ENCODE results near the gene SPATA6. TPM values are rescaled to one million over a fixed set of nuclear protein-coding genes. Genes with fewer than 3 reads are reported as not detected.

SPATA6 gene
- total and polyA plus RNA-seq, 2 experiments from 2014 or later, result 10.6 to 13.3 TPM

DNA sequence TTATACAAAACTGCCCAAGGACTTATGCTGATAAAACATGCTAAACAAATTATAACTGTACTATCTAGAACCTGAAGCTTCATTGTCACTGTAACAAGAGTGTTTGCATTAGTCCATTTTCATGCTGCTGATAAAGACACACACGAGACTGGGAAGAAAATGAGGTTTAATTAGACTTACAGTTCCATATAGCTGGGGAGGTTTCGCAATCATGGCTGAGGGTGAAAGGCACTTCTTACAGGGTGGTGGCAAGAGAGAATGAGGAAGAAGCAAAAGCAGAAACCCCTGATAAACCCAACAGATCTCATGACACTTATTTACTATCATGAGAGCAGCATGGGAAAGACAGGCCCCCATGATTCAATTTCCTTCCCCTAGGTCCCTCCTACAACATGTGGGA, 100.4 kb downstream of the SPATA6 start (continued):
- TF ChIP-seq, protein P1, sequence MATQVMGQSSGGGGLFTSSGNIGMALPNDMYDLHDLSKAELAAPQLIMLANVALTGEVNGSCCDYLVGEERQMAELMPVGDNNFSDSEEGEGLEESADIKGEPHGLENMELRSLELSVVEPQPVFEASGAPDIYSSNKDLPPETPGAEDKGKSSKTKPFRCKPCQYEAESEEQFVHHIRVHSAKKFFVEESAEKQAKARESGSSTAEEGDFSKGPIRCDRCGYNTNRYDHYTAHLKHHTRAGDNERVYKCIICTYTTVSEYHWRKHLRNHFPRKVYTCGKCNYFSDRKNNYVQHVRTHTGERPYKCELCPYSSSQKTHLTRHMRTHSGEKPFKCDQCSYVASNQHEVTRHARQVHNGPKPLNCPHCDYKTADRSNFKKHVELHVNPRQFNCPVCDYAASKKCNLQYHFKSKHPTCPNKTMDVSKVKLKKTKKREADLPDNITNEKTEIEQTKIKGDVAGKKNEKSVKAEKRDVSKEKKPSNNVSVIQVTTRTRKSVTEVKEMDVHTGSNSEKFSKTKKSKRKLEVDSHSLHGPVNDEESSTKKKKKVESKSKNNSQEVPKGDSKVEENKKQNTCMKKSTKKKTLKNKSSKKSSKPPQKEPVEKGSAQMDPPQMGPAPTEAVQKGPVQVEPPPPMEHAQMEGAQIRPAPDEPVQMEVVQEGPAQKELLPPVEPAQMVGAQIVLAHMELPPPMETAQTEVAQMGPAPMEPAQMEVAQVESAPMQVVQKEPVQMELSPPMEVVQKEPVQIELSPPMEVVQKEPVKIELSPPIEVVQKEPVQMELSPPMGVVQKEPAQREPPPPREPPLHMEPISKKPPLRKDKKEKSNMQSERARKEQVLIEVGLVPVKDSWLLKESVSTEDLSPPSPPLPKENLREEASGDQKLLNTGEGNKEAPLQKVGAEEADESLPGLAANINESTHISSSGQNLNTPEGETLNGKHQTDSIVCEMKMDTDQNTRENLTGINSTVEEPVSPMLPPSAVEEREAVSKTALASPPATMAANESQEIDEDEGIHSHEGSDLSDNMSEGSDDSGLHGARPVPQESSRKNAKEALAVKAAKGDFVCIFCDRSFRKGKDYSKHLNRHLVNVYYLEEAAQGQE (IDR thresholded peaks at IDR 0.05; ENCODE audit: unreplicated experiment), result no peak
- TF ChIP-seq NANOG (IDR thresholded peaks at IDR 0.05; ENCODE audit: borderline replicate concordance), result no peak
- TF ChIP-seq EZH2phosphoT487 (IDR thresholded peaks at IDR 0.05; ENCODE audit: unreplicated experiment), result no peak
- TF ChIP-seq ZNF331 (CRISPR knock-in tag; IDR thresholded peaks at IDR 0.05; ENCODE audit: low read depth), result no peak
- no peak for TF ChIP-seq CREB1 (CRISPR knock-in tag; IDR thresholded peaks at IDR 0.05; ENCODE audit: low read depth)
- TF ChIP-seq, protein P2, sequence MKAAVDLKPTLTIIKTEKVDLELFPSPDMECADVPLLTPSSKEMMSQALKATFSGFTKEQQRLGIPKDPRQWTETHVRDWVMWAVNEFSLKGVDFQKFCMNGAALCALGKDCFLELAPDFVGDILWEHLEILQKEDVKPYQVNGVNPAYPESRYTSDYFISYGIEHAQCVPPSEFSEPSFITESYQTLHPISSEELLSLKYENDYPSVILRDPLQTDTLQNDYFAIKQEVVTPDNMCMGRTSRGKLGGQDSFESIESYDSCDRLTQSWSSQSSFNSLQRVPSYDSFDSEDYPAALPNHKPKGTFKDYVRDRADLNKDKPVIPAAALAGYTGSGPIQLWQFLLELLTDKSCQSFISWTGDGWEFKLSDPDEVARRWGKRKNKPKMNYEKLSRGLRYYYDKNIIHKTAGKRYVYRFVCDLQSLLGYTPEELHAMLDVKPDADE (IDR thresholded peaks at IDR 0.05), result no peak
- TF ChIP-seq, protein P3, sequence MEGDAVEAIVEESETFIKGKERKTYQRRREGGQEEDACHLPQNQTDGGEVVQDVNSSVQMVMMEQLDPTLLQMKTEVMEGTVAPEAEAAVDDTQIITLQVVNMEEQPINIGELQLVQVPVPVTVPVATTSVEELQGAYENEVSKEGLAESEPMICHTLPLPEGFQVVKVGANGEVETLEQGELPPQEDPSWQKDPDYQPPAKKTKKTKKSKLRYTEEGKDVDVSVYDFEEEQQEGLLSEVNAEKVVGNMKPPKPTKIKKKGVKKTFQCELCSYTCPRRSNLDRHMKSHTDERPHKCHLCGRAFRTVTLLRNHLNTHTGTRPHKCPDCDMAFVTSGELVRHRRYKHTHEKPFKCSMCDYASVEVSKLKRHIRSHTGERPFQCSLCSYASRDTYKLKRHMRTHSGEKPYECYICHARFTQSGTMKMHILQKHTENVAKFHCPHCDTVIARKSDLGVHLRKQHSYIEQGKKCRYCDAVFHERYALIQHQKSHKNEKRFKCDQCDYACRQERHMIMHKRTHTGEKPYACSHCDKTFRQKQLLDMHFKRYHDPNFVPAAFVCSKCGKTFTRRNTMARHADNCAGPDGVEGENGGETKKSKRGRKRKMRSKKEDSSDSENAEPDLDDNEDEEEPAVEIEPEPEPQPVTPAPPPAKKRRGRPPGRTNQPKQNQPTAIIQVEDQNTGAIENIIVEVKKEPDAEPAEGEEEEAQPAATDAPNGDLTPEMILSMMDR (conservative IDR thresholded peaks at IDR 0.05; ENCODE audit: low read depth in 2 of 2), result no peak

DNA sequence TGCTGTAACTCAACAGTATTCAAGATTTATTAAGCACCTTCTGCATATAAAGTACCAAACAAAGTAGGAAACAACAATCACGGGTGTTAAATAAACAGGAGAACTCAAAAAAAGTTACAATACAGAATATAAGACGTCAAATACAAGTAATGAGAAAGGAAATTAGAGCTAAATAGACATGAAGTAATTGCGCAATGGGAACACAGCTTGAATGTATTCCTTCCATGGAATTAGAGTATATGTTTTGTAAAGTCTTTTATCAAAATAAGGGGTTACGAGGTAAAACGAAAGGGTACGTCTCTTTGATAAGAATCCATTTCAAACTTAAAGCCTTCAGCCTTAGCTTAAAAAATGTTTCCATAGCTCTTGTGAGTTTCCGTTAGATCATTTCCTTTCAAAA, 109.1 kb downstream of the SPATA6 start:
- Histone ChIP-seq H3K27ac (ENCODE audit: low read depth) (no peak overlapping the region), H3K4me2 (no peak overlapping the region), H3K4me1 (ENCODE audit: insufficient read depth) (no peaks in the 10 kb centered on the region), H4K20me1 (replicated peaks; ENCODE audit: insufficient read depth) (no peaks in the 10 kb centered on the region), H3K9me2 (ENCODE audit: insufficient read depth) (no peaks in the 10 kb centered on the region), H3F3A (replicated peaks; ENCODE audit: low read depth) (no peaks in the 10 kb centered on the region), H3K79me2 (replicated peaks; ENCODE audit: insufficient read depth) (no peaks in the 10 kb centered on the region), H3K27me3 (ENCODE audit: insufficient read depth) (no peaks in the 10 kb centered on the region), H3K36me3 (ENCODE audit: insufficient read depth) (no peaks in the 10 kb centered on the region), H2AFZ (no peak overlapping the region), H3K4me3 (no peak overlapping the region)
- H3K4me3 Mint-ChIP-seq, result no peak overlapping the region
- no peaks in the 10 kb centered on the region for H3K4me1 Mint-ChIP-seq
- DNase-seq (ENCODE audit: low spot score), result no peak
- H3K36me3 Mint-ChIP-seq (ENCODE audit: low read depth), result peaks cover 8% of the 10 kb centered on the region; the same call in 1 of the 3 replicates
- H3K27me3 Mint-ChIP-seq (ENCODE audit: insufficient read depth, low read depth, poor library complexity), result peaks cover 2% of the 10 kb centered on the region
- no peak overlapping the region for H3K27ac Mint-ChIP-seq
- H3K9me3 Mint-ChIP-seq, result peaks cover 26% of the 10 kb centered on the region
- ATAC-seq, result no peak
- TF ChIP-seq ZNF331 (CRISPR knock-in tag; IDR thresholded peaks at IDR 0.05; ENCODE audit: low read depth), result no peak
- TF ChIP-seq POLR2AphosphoS5 (IDR thresholded peaks at IDR 0.05; ENCODE audit: low read depth), result no peak
- TF ChIP-seq, protein P2 (IDR thresholded peaks at IDR 0.05), result no peak
- TF ChIP-seq, protein P4, sequence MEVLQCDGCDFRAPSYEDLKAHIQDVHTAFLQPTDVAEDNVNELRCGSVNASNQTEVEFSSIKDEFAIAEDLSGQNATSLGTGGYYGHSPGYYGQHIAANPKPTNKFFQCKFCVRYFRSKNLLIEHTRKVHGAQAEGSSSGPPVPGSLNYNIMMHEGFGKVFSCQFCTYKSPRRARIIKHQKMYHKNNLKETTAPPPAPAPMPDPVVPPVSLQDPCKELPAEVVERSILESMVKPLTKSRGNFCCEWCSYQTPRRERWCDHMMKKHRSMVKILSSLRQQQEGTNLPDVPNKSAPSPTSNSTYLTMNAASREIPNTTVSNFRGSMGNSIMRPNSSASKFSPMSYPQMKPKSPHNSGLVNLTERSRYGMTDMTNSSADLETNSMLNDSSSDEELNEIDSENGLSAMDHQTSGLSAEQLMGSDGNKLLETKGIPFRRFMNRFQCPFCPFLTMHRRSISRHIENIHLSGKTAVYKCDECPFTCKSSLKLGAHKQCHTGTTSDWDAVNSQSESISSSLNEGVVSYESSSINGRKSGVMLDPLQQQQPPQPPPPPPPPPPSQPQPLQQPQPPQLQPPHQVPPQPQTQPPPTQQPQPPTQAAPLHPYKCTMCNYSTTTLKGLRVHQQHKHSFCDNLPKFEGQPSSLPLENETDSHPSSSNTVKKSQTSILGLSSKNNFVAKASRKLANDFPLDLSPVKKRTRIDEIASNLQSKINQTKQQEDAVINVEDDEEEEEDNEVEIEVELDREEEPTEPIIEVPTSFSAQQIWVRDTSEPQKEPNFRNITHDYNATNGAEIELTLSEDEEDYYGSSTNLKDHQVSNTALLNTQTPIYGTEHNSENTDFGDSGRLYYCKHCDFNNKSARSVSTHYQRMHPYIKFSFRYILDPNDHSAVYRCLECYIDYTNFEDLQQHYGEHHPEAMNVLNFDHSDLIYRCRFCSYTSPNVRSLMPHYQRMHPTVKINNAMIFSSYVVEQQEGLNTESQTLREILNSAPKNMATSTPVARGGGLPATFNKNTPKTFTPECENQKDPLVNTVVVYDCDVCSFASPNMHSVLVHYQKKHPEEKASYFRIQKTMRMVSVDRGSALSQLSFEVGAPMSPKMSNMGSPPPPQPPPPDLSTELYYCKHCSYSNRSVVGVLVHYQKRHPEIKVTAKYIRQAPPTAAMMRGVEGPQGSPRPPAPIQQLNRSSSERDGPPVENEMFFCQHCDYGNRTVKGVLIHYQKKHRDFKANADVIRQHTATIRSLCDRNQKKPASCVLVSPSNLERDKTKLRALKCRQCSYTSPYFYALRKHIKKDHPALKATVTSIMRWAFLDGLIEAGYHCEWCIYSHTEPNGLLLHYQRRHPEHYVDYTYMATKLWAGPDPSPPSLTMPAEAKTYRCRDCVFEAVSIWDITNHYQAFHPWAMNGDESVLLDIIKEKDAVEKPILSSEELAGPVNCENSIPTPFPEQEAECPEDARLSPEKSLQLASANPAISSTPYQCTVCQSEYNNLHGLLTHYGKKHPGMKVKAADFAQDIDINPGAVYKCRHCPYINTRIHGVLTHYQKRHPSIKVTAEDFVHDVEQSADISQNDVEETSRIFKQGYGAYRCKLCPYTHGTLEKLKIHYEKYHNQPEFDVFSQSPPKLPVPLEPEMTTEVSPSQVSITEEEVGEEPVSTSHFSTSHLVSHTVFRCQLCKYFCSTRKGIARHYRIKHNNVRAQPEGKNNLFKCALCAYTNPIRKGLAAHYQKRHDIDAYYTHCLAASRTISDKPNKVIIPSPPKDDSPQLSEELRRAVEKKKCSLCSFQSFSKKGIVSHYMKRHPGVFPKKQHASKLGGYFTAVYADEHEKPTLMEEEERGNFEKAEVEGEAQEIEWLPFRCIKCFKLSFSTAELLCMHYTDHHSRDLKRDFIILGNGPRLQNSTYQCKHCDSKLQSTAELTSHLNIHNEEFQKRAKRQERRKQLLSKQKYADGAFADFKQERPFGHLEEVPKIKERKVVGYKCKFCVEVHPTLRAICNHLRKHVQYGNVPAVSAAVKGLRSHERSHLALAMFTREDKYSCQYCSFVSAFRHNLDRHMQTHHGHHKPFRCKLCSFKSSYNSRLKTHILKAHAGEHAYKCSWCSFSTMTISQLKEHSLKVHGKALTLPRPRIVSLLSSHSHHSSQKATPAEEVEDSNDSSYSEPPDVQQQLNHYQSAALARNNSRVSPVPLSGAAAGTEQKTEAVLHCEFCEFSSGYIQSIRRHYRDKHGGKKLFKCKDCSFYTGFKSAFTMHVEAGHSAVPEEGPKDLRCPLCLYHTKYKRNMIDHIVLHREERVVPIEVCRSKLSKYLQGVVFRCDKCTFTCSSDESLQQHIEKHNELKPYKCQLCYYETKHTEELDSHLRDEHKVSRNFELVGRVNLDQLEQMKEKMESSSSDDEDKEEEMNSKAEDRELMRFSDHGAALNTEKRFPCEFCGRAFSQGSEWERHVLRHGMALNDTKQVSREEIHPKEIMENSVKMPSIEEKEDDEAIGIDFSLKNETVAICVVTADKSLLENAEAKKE (CRISPR knock-in tag; IDR thresholded peaks at IDR 0.05), result no peak
- no peak for TF ChIP-seq EZH2 (IDR thresholded peaks at IDR 0.05; ENCODE audit: low read depth, unreplicated experiment)
- TF ChIP-seq CREB1 (CRISPR knock-in tag; IDR thresholded peaks at IDR 0.05; ENCODE audit: low read depth), result no peak
- no peak for TF ChIP-seq EZH2phosphoT487 (IDR thresholded peaks at IDR 0.05; ENCODE audit: unreplicated experiment)
